ENCODE measurements around the gene C14orf132.

Gene C14orf132

DNA sequence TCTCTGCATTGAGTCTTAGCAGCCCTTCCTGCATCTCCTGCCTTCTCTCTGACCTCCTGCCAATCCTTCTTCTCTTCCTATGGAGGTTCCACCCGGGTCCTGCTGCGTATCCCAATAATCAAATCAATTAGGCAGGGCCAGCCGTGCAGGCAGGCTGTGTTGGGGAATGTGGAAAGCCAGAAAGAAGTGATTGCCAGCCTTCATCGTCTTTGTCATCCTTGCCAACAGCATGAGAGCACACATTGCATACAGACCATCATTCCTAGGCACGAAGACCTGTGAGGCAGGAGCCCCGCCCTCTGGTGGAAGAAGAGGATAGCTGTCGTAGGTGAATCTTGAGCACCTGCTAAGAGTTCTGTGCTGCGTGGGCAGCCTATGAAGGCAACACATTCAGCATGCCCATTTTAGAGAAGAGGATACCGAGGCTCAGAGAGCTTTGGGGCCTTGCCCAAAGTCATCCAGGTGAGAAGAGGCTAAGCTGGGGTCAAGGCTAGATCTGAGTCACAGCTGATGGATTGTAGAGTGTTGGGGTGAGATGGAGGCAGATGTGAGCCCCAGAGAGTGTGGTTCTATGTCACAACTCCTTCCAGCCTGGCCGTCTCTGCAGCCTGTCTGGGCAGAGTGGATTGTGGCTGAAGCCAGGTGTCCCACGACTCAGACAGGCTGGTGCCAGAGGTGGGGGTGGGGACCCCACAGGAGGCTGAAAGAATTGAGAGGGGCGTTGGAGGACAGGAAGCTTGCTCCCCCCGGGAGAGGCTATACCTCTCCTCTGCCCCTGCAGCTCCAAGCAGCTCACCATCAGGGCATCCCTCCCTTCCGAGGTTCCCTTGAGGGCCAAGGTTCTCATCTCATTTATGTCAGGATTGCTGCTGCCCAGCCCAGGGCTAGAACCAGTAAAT, 12.7 kb downstream of the C14orf132 start:
- H3K4me3 ChIP-seq (ENCODE audit: low read length): no peak overlapping the region
- no peak for TF ChIP-seq ZNF274 (IDR thresholded peaks at IDR 0.05; ENCODE audit: low read depth, low read length)

- TF ChIP-seq ZNF274 (IDR thresholded peaks at IDR 0.05; ENCODE audit: low read depth, low read length): no peak
- no peak overlapping the region for H3K4me3 ChIP-seq (ENCODE audit: low read length)
Observed at GRCh38 chr14:96052541-96053247, 13.5 kb downstream of the C14orf132 start.

DNA sequence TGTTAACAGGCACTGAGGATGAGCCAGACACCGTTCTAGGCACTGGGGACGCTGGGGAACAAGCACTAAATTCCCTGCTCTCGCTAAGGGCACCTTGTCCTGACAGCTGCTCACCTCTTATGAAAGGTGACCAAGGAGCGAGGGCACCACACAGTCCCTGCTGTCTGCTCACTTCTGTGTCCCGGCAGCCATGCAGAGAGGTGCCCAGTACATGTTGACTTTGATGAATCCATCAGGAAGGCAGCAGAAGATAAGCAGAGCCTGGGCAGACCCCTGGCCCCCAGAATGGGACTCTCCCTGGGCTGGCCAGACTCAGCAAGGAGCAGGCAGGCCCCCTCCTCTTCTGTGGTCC, 14.1 kb downstream of the C14orf132 start:
- no peak for TF ChIP-seq ZNF274 (IDR thresholded peaks at IDR 0.05; ENCODE audit: low read depth, low read length)
- H3K4me3 ChIP-seq (ENCODE audit: low read length): no peak overlapping the region

DNA sequence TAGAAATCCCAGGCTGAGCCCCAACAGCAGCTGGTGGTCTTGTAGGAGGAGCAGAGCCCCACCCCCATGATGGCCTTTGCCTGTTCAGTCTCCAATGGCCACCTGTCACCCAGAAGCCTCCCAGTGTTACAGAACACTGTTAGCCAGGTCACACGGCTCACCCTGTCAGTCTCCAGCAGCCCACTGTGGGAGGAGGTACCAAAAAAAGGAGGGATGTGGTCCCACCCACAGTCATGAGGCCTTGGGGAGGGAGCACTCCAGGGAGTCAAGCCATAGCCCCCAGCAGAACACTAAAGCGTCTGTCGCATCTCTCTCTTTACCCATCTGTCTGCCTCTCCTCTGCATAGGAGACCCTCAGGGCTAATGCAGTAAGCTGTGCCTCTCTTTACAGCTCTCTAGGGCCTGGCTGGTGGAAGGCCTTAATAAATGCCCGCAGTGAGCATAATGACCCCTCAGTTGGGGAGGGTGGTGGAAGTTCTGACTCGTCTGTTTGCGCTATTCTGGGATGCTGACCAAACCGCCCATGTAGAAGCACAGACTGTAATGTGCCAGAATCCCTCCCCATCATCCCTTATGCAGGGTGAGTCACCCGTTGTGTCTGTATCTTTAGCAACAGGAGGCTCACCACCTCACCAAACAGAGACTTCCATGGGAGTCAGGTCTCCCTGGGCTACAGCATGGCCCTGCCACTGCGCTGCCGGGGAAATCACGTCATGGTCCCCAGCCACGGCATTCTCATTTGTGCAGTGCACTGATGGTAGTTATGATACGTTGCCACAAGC, 14.6 kb downstream of the C14orf132 start:
- no peak for TF ChIP-seq ZNF274 (IDR thresholded peaks at IDR 0.05; ENCODE audit: low read depth, low read length)
- no peak overlapping the region for H3K4me3 ChIP-seq (ENCODE audit: low read length)

DNA sequence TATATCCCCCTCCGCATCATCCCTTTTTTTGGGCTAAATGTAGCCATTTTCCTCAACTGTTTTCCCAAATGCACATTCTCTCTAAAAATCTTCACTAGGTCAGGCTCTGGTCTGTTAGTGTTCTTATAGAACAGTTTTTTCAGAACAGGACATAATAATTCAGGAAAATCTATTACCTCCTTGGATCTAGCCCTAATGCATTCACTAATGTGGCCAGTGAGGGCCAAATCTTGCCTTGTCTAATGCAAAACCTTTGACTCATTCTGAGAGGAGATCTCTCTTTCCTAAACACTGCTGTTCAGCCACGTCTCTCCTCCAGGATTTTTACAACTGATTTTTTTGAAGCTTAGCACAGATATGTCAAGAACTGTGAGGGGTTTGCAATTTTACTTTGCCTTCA, 15.5 kb downstream of the C14orf132 start:
- no peak overlapping the region for H3K4me3 ChIP-seq (ENCODE audit: low read length)
- TF ChIP-seq ZNF274 (IDR thresholded peaks at IDR 0.05; ENCODE audit: low read depth, low read length): no peak

DNA sequence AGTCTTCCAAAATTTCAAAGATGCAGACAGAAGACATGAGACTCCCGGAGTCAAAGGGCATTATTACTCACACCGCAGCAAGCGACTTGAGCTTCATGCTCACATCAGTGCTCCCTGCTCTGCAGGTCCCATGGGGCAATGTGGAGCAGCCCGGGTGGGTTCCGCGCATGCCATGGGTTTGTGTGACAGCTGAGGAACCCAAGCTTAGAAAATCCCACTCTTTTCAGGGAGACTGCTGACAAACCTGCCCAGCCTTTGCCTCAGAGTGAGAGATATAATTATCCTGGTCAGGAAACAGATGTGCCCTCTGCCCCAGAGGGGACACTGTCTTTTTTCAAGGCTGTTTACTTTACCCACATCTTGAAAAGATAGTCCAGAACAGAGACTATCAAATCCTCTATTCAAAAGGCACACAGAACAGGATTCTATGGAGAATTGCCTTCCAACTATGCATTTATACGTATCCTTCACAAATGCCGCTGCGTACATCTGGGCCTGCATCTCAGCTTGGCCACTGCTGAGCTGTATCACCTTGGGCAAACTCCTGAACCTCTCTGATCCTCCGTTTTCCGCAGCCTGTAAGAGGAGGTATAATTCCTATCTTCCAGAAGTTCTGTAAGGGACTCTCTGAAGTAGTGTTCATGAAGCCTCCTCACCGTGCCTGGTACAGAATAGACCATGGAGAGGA, 16.0 kb downstream of the C14orf132 start:
- no peak for TF ChIP-seq ZNF274 (IDR thresholded peaks at IDR 0.05; ENCODE audit: low read depth, low read length)
- no peak overlapping the region for H3K4me3 ChIP-seq (ENCODE audit: low read length)

DNA sequence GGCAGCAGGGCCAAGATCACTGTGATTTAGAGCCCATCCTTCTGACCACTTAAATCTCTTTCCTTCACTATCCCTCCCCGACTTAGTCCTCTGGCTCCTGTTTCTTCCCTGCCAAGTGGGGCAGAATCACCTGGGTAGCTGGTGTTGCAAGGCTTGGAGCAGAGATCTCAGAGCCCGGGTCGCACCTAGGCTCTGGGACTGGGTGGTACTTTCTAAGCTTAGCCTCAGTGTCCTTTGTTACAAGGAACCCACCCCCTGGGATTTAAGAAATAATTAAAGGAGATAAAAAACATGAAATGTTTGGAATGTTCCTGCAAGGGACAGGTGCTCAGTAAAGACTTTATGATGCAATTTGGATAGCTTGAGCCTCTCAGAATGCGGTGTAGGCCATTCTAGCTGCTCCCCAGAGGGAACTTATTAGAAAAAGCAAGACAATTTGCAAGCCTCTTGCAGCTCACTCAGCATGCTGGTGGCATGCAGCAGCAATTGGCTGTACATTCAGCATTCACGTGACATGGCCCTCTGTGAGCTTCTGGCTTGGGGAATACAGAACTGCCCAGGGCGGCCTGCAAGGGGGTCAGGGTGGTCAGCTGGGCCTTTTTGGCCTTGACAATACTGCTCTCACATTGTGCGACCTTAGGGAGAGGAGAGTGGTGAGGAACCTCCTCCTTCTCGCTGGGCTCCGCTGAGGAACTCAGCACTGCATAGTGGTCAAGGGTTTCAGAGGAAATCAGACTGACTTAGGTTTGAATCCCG, 16.8 kb downstream of the C14orf132 start:
- no peak for TF ChIP-seq ZNF274 (IDR thresholded peaks at IDR 0.05; ENCODE audit: low read depth, low read length)
- no peak overlapping the region for H3K4me3 ChIP-seq (ENCODE audit: low read length)

- no peak overlapping the region for H3K4me3 ChIP-seq (ENCODE audit: low read length)
- TF ChIP-seq ZNF274 (IDR thresholded peaks at IDR 0.05; ENCODE audit: low read depth, low read length): no peak
Observed at GRCh38 chr14:96056509-96057422, 17.6 kb downstream of the C14orf132 start.

DNA sequence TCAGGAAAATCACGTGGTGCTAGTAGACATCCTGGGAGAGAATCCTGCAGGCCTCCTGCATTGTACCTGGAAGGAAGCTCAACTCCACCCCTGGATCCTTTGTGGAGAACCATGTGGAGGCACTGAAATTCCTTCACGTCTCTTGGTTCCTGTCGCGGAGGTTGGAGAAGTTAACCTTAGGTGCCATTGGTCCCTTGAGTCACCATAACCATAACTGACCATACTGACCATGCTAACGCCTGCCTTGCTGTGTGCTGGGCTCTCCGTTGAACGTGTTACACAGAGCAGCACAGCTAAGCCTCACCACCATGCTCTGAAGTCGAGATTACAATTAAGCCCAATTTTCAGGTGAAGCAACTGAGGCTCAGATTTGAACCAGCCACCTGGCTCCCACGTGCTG, 18.6 kb downstream of the C14orf132 start:
- H3K4me3 ChIP-seq (ENCODE audit: low read length): no peak overlapping the region
- TF ChIP-seq ZNF274 (IDR thresholded peaks at IDR 0.05; ENCODE audit: low read depth, low read length): no peak

GRCh38 chr14:96058576-96059200, 19.5 kb downstream of the C14orf132 start:
- no peak overlapping the region for H3K4me3 ChIP-seq (ENCODE audit: low read length)
- no peak for TF ChIP-seq ZNF274 (IDR thresholded peaks at IDR 0.05; ENCODE audit: low read depth, low read length)

DNA sequence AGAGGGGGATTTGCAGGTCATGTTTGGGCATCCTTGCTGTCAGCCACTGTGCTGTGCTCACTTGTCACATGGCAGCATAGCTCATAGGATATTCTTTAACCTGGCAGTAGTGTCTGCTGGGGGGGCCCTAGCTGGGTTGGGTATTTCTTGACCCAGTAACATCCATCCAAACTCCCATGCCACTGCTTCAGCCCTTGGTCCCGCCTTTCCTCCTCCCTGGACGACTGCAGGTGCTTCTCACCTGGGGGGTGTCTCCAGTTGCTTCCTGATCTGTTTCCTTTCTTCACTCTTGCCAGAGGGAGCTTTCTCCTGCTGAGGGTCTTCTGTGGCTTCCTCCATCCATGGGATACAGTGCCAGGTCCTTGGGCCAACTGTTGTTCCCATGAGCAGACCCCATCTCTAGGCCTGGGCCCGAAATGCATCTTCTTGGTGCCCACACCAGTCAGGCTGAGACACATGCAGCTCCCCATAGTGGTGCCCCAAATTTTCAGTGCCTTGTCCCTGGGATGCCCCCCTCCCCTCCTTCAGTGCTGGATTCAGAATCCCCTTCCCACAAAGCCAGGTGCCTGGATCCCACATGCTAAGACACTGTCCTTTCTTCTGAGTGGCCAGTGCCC, 20.5 kb downstream of the C14orf132 start:
- no peak overlapping the region for H3K4me3 ChIP-seq (ENCODE audit: low read length)
- TF ChIP-seq ZNF274 (IDR thresholded peaks at IDR 0.05; ENCODE audit: low read depth, low read length): no peak
